ENCODE results near the gene KLRG1. TPM values are rescaled to one million over a fixed set of nuclear protein-coding genes. Genes with fewer than 3 reads are reported as not detected.

The KLRG1 gene
- total RNA-seq, 4 donors from 2014 or later: 5.1 to 10.5 (median 7.4) TPM

DNA sequence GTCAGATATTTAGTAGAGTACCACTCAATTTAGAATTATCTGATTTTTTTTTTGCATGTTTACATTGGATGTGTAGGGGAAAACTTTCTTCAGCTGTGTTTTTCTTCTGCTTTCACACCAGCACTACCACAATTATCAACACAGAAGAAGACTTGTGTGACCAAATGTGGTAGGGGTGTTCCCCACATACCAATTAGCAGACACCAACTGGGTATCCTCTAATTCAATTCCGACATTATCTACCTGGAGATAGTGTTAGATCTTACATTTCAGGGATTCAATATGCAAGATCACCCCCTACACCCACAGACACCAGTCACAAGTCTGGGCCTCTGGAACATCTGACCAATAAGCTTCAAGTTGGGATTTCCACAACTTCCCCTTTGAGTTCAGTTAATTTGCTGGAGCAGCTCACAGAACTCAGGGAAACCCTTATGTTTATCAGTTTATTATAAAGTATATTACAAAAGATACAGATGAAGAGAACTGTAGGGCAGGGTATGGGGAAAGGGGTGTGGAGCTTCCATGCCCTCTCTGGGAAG, 4.1 kb upstream of the KLRG1 start:
- TF ChIP-seq, protein P1, sequence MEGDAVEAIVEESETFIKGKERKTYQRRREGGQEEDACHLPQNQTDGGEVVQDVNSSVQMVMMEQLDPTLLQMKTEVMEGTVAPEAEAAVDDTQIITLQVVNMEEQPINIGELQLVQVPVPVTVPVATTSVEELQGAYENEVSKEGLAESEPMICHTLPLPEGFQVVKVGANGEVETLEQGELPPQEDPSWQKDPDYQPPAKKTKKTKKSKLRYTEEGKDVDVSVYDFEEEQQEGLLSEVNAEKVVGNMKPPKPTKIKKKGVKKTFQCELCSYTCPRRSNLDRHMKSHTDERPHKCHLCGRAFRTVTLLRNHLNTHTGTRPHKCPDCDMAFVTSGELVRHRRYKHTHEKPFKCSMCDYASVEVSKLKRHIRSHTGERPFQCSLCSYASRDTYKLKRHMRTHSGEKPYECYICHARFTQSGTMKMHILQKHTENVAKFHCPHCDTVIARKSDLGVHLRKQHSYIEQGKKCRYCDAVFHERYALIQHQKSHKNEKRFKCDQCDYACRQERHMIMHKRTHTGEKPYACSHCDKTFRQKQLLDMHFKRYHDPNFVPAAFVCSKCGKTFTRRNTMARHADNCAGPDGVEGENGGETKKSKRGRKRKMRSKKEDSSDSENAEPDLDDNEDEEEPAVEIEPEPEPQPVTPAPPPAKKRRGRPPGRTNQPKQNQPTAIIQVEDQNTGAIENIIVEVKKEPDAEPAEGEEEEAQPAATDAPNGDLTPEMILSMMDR (IDR thresholded peaks at IDR 0.05; ENCODE audit: low read depth): no peak

- TF ChIP-seq, protein P1 (IDR thresholded peaks at IDR 0.05; ENCODE audit: low read depth): no peak
Measured at GRCh38 chr12:8987163-8987562, 2.2 kb upstream of the KLRG1 start.

GRCh38 chr12:8987685-8988084, 1.7 kb upstream of the KLRG1 start:
- TF ChIP-seq, protein P1 (IDR thresholded peaks at IDR 0.05; ENCODE audit: low read depth): no peak

- TF ChIP-seq, protein P1 (IDR thresholded peaks at IDR 0.05; ENCODE audit: low read depth): no peak
Measured at GRCh38 chr12:8991371-8992345, 2.3 kb downstream of the KLRG1 start.

DNA sequence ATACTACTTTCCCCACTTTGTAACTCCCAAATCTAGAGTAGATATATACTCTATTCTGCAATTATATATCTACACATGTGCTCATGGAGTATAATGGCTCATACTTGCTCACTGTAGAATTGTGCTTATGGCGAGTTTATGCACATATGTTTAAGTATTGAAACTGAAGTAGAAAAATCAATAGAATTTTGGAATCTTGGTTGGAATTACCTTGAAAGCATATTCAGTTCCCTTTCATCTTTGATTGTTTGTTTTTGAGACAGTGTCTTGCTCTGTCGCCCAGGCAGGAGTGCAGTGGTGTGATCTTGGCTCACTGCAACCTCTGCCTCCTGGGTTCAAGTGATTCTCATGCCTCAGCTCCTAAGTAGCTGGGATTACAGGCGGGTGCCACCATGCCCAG, 4.5 kb downstream of the KLRG1 start:
- TF ChIP-seq, protein P1 (IDR thresholded peaks at IDR 0.05; ENCODE audit: low read depth): no peak

GRCh38 chr12:8995021-8995775, 5.9 kb downstream of the KLRG1 start:
- TF ChIP-seq, protein P1 (IDR thresholded peaks at IDR 0.05; ENCODE audit: low read depth): no peak

All from subcutaneous adipose tissue (tissue), 4 donors.